Measurements from ENCODE around the gene CNTN5. TPM values are rescaled to one million over a fixed set of nuclear protein-coding genes. Genes with fewer than 3 reads are reported as not detected.

CNTN5 gene
- total RNA-seq, 2 donors from 2014 or later = 1.4 to 3.3 TPM

GRCh38 chr11:99351624-99352023 lies 330.9 kb downstream of the CNTN5 start:
- no peaks in the 10 kb centered on the region for H3K4me1 Mint-ChIP-seq
- no peak for TF ChIP-seq CTCF (conservative IDR thresholded peaks at IDR 0.05)
- no peaks in the 10 kb centered on the region for H3K36me3 ChIP-seq (ENCODE audit: control insufficient read depth, insufficient read depth, low read length)
- no peak overlapping the region for H3K27ac ChIP-seq (ENCODE audit: low read depth, low read length)
- H3K27me3 ChIP-seq (ENCODE audit: control insufficient read depth, insufficient read depth, low read length, poor library complexity, severe bottlenecking) = no peaks in the 10 kb centered on the region
- no peaks in the 10 kb centered on the region for H3K4me1 ChIP-seq (ENCODE audit: control insufficient read depth, insufficient read depth, low read length)
- no peaks in the 10 kb centered on the region for H3K9me3 Mint-ChIP-seq
- H3K27ac Mint-ChIP-seq = no peak overlapping the region
- no peaks in the 10 kb centered on the region for H3K9me3 ChIP-seq (ENCODE audit: control insufficient read depth, low read length)
- no peak overlapping the region for H3K9ac ChIP-seq (ENCODE audit: extremely low read depth, low read length, poor library complexity, severe bottlenecking)
- H3K4me3 Mint-ChIP-seq = no peak overlapping the region
- no peak for DNase-seq
- no peak overlapping the region for H3K4me3 ChIP-seq (ENCODE audit: low read length)
- WGBS, 2 experiments (ENCODE audit: insufficient coverage in 1 of 2, insufficient read length in 1 of 2) = 80 to 100% methylated on average over 1 of the region's 1 CpG
- H3K27me3 Mint-ChIP-seq (ENCODE audit: insufficient read depth) = no peaks in the 10 kb centered on the region
- H3K36me3 Mint-ChIP-seq (ENCODE audit: low read depth) = no peaks in the 10 kb centered on the region

- Histone ChIP-seq H3K36me3 (ENCODE audit: control insufficient read depth, insufficient read depth, low read length) (no peaks in the 10 kb centered on the region), H3K27me3 (ENCODE audit: control insufficient read depth, insufficient read depth, low read length, poor library complexity, severe bottlenecking) (no peaks in the 10 kb centered on the region), H3K4me1 (ENCODE audit: control insufficient read depth, insufficient read depth, low read length) (no peaks in the 10 kb centered on the region), H3K9me3 (ENCODE audit: control insufficient read depth, low read length) (no peaks in the 10 kb centered on the region), H3K4me3 (ENCODE audit: low read length) (no peak overlapping the region), H3K9ac (ENCODE audit: extremely low read depth, low read length, poor library complexity, severe bottlenecking) (no peak overlapping the region), H3K27ac (ENCODE audit: low read depth, low read length) (no peak overlapping the region)
- H3K4me1 Mint-ChIP-seq = no peaks in the 10 kb centered on the region
- DNase-seq = no peak
- no peak for TF ChIP-seq CTCF (conservative IDR thresholded peaks at IDR 0.05)
- H3K27ac Mint-ChIP-seq = no peak overlapping the region
- no peaks in the 10 kb centered on the region for H3K27me3 Mint-ChIP-seq (ENCODE audit: insufficient read depth)
- H3K9me3 Mint-ChIP-seq = no peaks in the 10 kb centered on the region
- no peak overlapping the region for H3K4me3 Mint-ChIP-seq
- H3K36me3 Mint-ChIP-seq (ENCODE audit: low read depth) = no peaks in the 10 kb centered on the region
- WGBS, 2 experiments (ENCODE audit: insufficient coverage in 1 of 2, insufficient read length in 1 of 2) = 86 to 97% methylated on average over 5 of the region's 5 CpGs
Measured at GRCh38 chr11:99352642-99353041, 331.9 kb downstream of the CNTN5 start.

- Histone ChIP-seq H3K4me1 (ENCODE audit: control insufficient read depth, insufficient read depth, low read length) (peaks cover 11% of the 10 kb centered on the region), H3K4me3 (ENCODE audit: low read length) (no peak overlapping the region), H3K27ac (ENCODE audit: low read depth, low read length) (no peak overlapping the region), H3K36me3 (ENCODE audit: control insufficient read depth, insufficient read depth, low read length) (no peaks in the 10 kb centered on the region), H3K27me3 (ENCODE audit: control insufficient read depth, insufficient read depth, low read length, poor library complexity, severe bottlenecking) (no peaks in the 10 kb centered on the region), H3K9me3 (ENCODE audit: control insufficient read depth, low read length) (no peaks in the 10 kb centered on the region), H3K9ac (ENCODE audit: extremely low read depth, low read length, poor library complexity, severe bottlenecking) (no peak overlapping the region)
- WGBS, 2 experiments (ENCODE audit: insufficient coverage in 1 of 2, insufficient read length in 1 of 2) = 66 to 85% methylated on average over 4 to 7 of the region's 7 CpGs
- Mint-ChIP-seq H3K36me3 (ENCODE audit: low read depth) (no peaks in the 10 kb centered on the region), H3K27ac (no peak overlapping the region), H3K4me1 (peaks cover 7% of the 10 kb centered on the region), H3K27me3 (ENCODE audit: insufficient read depth) (no peaks in the 10 kb centered on the region), H3K9me3 (no peaks in the 10 kb centered on the region), H3K4me3 (no peak overlapping the region)
- DNase-seq = no peak
- no peak for TF ChIP-seq CTCF (conservative IDR thresholded peaks at IDR 0.05)
Measured at GRCh38 chr11:99366546-99366945, 345.8 kb downstream of the CNTN5 start.
